GM23338 (cell line): Measurements from ENCODE around the gene POU2F3. TPM values are rescaled to one million over a fixed set of nuclear protein-coding genes. Genes with fewer than 3 reads are reported as not detected.

Source experiments
- ATAC-seq: fragments of 200-7000 bp; cut with Tn5 transposase; 3 replicates; pipeline ENCODE4 v1.9.1; 2020
- DNase-seq: peaks from one replicate; pipeline ENCODE4 v3.0.0-alpha.2; 2015; ENCODE audit warnings: low spot score
- H2AFZ ChIP-seq: fragments of 200-600 bp; sonication (generic); 2 replicates; pipeline ENCODE4 v1.8.0; 2016; ENCODE audit warnings: antibody characterized with exemption, mild to moderate bottlenecking, moderate library complexity
- H3F3A ChIP-seq: fragments of 200-600 bp; sonication (generic); replicated peaks from 2 replicates; pipeline ENCODE4 v1.8.0; 2017; ENCODE audit warnings: antibody characterized with exemption, mixed run types, low read depth
- H3K27ac ChIP-seq: fragments of 200-600 bp; sonication (generic); 2 replicates; pipeline ENCODE4 v1.6.1; 2016; ENCODE audit warnings: low read depth
- H3K27me3 ChIP-seq: fragments of 200-600 bp; sonication (generic); 2 replicates; pipeline ENCODE4 v1.8.0; 2016; ENCODE audit warnings: mild to moderate bottlenecking, mixed run types, moderate library complexity; ENCODE audit not compliant: insufficient read depth
- H3K36me3 ChIP-seq: fragments of 200-600 bp; sonication (generic); 2 replicates; pipeline ENCODE4 v1.8.0; 2016; ENCODE audit warnings: mild to moderate bottlenecking; ENCODE audit not compliant: insufficient read depth
- H3K4me1 ChIP-seq: fragments of 200-600 bp; sonication (generic); 2 replicates; pipeline ENCODE4 v1.8.0; 2016; ENCODE audit warnings: mild to moderate bottlenecking, moderate library complexity; ENCODE audit not compliant: insufficient read depth
- H3K4me2 ChIP-seq: fragments of 200-600 bp; sonication (generic); 2 replicates; pipeline ENCODE4 v1.7.1; 2017; ENCODE audit warnings: mixed run types
- H3K4me3 ChIP-seq: fragments of 200-600 bp; sonication (generic); 2 replicates; pipeline ENCODE4 v1.6.1; 2016; ENCODE audit warnings: mixed run types
- H3K79me2 ChIP-seq: fragments of 200-600 bp; sonication (generic); replicated peaks from 2 replicates; pipeline ENCODE4 v1.8.0; 2017; ENCODE audit warnings: mild to moderate bottlenecking; ENCODE audit not compliant: insufficient read depth
- H3K9me2 ChIP-seq: fragments of 200-600 bp; sonication (generic); 2 replicates; pipeline ENCODE4 v1.8.0; 2017; ENCODE audit not compliant: insufficient read depth
- H4K20me1 ChIP-seq: fragments of 200-600 bp; sonication (generic); replicated peaks from 2 replicates; pipeline ENCODE4 v1.8.0; 2017; ENCODE audit warnings: mild to moderate bottlenecking; ENCODE audit not compliant: insufficient read depth
- H3K27ac Mint-ChIP-seq: 2 replicates; pipeline ENCODE4 v1.8.0; 2020; ENCODE audit warnings: inconsistent platforms, mild to moderate bottlenecking, moderate library complexity, mixed read lengths
- H3K27me3 Mint-ChIP-seq: 3 replicates; pipeline ENCODE4 v1.8.0; 2022; ENCODE audit warnings: low read depth, mild to moderate bottlenecking, moderate library complexity, mixed read lengths, inconsistent platforms; ENCODE audit not compliant: insufficient read depth, poor library complexity
- H3K36me3 Mint-ChIP-seq: 3 replicates; pipeline ENCODE4 v1.8.0; 2021; ENCODE audit warnings: low read depth, mild to moderate bottlenecking, inconsistent platforms, moderate library complexity, mixed read lengths
- H3K4me1 Mint-ChIP-seq: 3 replicates; pipeline ENCODE4 v1.8.0; 2020; ENCODE audit warnings: mild to moderate bottlenecking, inconsistent platforms, mixed read lengths
- H3K4me3 Mint-ChIP-seq: 3 replicates; pipeline ENCODE4 v1.8.0; 2021; ENCODE audit warnings: moderate library complexity, mild to moderate bottlenecking, inconsistent platforms, mixed read lengths
- H3K9me3 Mint-ChIP-seq: 3 replicates; pipeline ENCODE4 v1.8.0; 2020; ENCODE audit warnings: moderate library complexity, mild to moderate bottlenecking, inconsistent platforms, mixed read lengths
- CREB1 ChIP-seq: fragments of 250-450 bp; sonication (Bioruptor Pico); IDR thresholded peaks from 2 replicates; pipeline ENCODE4 v1.5.0; 2020; ENCODE audit warnings: low read depth, mild to moderate bottlenecking, moderate library complexity
- CTCF ChIP-seq, 2 experiments: fragments of 200-600 bp in 1 of 2; sonication (generic) in 1 of 2; conservative IDR thresholded peaks; 2 replicates each; pipeline versions ENCODE4 v1.5.1 to v1.6.1; 2016 to 2017; ENCODE audit warnings: antibody characterized with exemption in 2 of 2, low read depth in 2 of 2, mild to moderate bottlenecking in 2 of 2, moderate library complexity in 1 of 2
- ETS1 ChIP-seq: IDR thresholded peaks from 2 replicates; pipeline ENCODE4 v1.6.1; 2016; ENCODE audit warnings: antibody characterized with exemption
- EZH2 ChIP-seq: fragments of 200-600 bp; sonication (generic); IDR thresholded peaks from one replicate; pipeline ENCODE4 v1.8.0; 2017; ENCODE audit warnings: antibody characterized with exemption, mild to moderate bottlenecking, low read depth; ENCODE audit not compliant: unreplicated experiment
- EZH2phosphoT487 ChIP-seq: fragments of 200-600 bp; sonication (generic); IDR thresholded peaks from one replicate; pipeline ENCODE4 v1.8.1; 2018; ENCODE audit warnings: antibody characterized with exemption; ENCODE audit not compliant: unreplicated experiment
- JUNB ChIP-seq: IDR thresholded peaks from one replicate; pipeline ENCODE4 v1.6.1; 2016; ENCODE audit warnings: antibody characterized with exemption; ENCODE audit not compliant: unreplicated experiment
- NANOG ChIP-seq: IDR thresholded peaks from 2 replicates; pipeline ENCODE4 v1.6.1; 2016; ENCODE audit warnings: antibody characterized with exemption, borderline replicate concordance
- POLR2AphosphoS5 ChIP-seq: IDR thresholded peaks from 2 replicates; pipeline ENCODE4 v1.6.1; 2016; ENCODE audit warnings: antibody characterized with exemption, low read depth
- REST ChIP-seq: IDR thresholded peaks from one replicate; pipeline ENCODE4 v1.6.1; 2018; ENCODE audit warnings: antibody characterized with exemption; ENCODE audit not compliant: unreplicated experiment
- STAT1 ChIP-seq: IDR thresholded peaks from one replicate; pipeline ENCODE4 v1.6.1; 2016; ENCODE audit warnings: antibody characterized with exemption; ENCODE audit not compliant: unreplicated experiment
- ZNF114 ChIP-seq: fragments of 250-450 bp; sonication (Bioruptor Pico); IDR thresholded peaks from 2 replicates; pipeline ENCODE4 v1.5.0; 2020; ENCODE audit warnings: mild to moderate bottlenecking, moderate library complexity
- ZNF331 ChIP-seq: fragments of 250-450 bp; sonication (Bioruptor Pico); IDR thresholded peaks from 2 replicates; pipeline ENCODE4 v1.5.0; 2020; ENCODE audit warnings: low read depth, mild to moderate bottlenecking, moderate library complexity
- polyA plus RNA-seq: library from polyadenylated mRNA; unstranded; fragments of >200 nt; fragmentation: Nextera tagmentation; extraction: Ambion mirVana; gene quantifications from 2 replicates; pipeline ENCODE4 v1.2.1, GENCODE V29; 2016
- total RNA-seq: library from RNA; depleted of rRNA; stranded (reverse); fragments of >200 nt; shearing (Covaris generic); gene quantifications from 2 replicates; pipeline ENCODE4 v1.2.3, GENCODE V29; 2014

Gene POU2F3
- total and polyA plus RNA-seq, 2 experiments from 2014 or later = 0.45 to 0.79 TPM

GRCh38 chr11:120338107-120338933 lies 98.4 kb downstream of the POU2F3 start:
- Histone ChIP-seq H3F3A (no peaks in the 10 kb centered on the region), H3K4me2 (peak overlapping the region; percentile 96), H3K27me3 (no peaks in the 10 kb centered on the region), H3K27ac (no peak overlapping the region), H2AFZ (no peak overlapping the region), H3K9me2 (no peaks in the 10 kb centered on the region), H3K4me3 (peak overlapping the region; percentile 91), H4K20me1 (0 out of 2 replicates have a peak, but pooled peaks cover 7% of the 10 kb centered on the region), H3K36me3 (no peaks in the 10 kb centered on the region), H3K4me1 (peaks cover 36% of the 10 kb centered on the region), H3K79me2 (peaks cover 65% of the 10 kb centered on the region)
- no peaks in the 10 kb centered on the region for H3K9me3 Mint-ChIP-seq
- H3K27ac Mint-ChIP-seq = no peak overlapping the region
- H3K36me3 Mint-ChIP-seq = no peaks in the 10 kb centered on the region
- H3K4me1 Mint-ChIP-seq = peaks cover 32% of the 10 kb centered on the region
- DNase-seq (no peak), ATAC-seq (no peak)
- peaks cover 4% of the 10 kb centered on the region for H3K27me3 Mint-ChIP-seq
- peak overlapping the region; percentile 97 for H3K4me3 Mint-ChIP-seq
- TF ChIP-seq ETS1 (no peak), POLR2AphosphoS5 (no peak), JUNB (no peak)

DNA sequence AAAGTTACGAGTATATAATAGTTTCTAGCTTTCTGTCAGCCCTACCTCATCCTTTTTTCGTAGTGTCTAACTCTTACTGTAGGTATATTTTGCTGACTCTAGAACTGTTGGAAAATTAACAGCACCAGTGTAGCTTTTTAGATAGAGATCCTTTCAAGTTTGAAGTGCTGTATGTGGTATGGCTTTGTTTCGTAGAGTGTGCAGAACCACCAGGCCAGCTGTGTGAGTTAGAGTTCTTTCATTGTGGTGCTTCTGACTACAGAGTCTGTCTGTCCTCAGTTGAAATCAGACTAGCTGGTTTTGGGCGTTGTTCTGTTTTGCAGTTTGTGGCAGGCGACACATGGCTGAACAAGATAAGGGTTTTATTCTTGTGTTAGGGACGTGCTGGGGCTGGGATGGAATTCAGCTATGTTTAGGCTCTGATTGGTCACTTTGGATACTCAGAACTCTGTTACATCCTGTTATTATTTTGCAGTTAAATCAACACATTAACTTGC lies 99.5 kb downstream of the POU2F3 start:
- H3K9me3 Mint-ChIP-seq = no peaks in the 10 kb centered on the region
- H2AFZ ChIP-seq = no peak overlapping the region
- ATAC-seq (no peak), DNase-seq (peak; percentile 9)
- H3K27me3 ChIP-seq = no peaks in the 10 kb centered on the region
- H3K4me3 ChIP-seq = 0 out of 2 replicates have a peak overlapping the region, but pooled peaks have one; percentile 21
- no peaks in the 10 kb centered on the region for H3K36me3 ChIP-seq
- 0 out of 2 replicates have a peak, but pooled peaks cover 11% of the 10 kb centered on the region for H4K20me1 ChIP-seq
- H3K27ac ChIP-seq = no peak overlapping the region
- peak overlapping the region; percentile 96 for H3K4me2 ChIP-seq
- no peaks in the 10 kb centered on the region for H3K9me2 ChIP-seq
- H3K27me3 Mint-ChIP-seq = peaks cover 4% of the 10 kb centered on the region
- H3K4me1 ChIP-seq = peaks cover 41% of the 10 kb centered on the region
- H3F3A ChIP-seq = no peaks in the 10 kb centered on the region
- H3K36me3 Mint-ChIP-seq = no peaks in the 10 kb centered on the region
- peaks cover 76% of the 10 kb centered on the region for H3K79me2 ChIP-seq
- peak overlapping the region; percentile 46; the same call in 1 of the 2 replicates for H3K27ac Mint-ChIP-seq
- H3K4me1 Mint-ChIP-seq = peaks cover 37% of the 10 kb centered on the region
- H3K4me3 Mint-ChIP-seq = peak overlapping the region; percentile 37; the same call in 2 of the 3 replicates
- TF ChIP-seq REST = no peak
- TF ChIP-seq CREB1 (CRISPR knock-in tag) = no peak
- no peak for TF ChIP-seq JUNB
- TF ChIP-seq EZH2phosphoT487 = no peak
- no peak for TF ChIP-seq ZNF114
- TF ChIP-seq CTCF (conservative IDR thresholded peaks at IDR 0.05; ENCODE audit: low read depth in 2 of 2) = no peak
- no peak for TF ChIP-seq EZH2
- no peak for TF ChIP-seq NANOG
- TF ChIP-seq ZNF331 (CRISPR knock-in tag) = no peak
- TF ChIP-seq STAT1 = no peak
- no peak for TF ChIP-seq ETS1
- TF ChIP-seq POLR2AphosphoS5 = no peak
